Stimulated activated CD8-positive, alpha-beta memory T cell treated with anti-CD3 and anti-CD28 coated beads, Interleukin-15, amount 100 ng/mL, for 4 hours (primary cell): ENCODE data around the gene HDHD3.

ENCODE experiments used
- DNase-seq, 2 donors: peaks; one replicate each; pipeline ENCODE4 v3.0.0-alpha.2; 2020; ENCODE audit warnings: low read depth in 2 of 2

The HDHD3 gene

DNA sequence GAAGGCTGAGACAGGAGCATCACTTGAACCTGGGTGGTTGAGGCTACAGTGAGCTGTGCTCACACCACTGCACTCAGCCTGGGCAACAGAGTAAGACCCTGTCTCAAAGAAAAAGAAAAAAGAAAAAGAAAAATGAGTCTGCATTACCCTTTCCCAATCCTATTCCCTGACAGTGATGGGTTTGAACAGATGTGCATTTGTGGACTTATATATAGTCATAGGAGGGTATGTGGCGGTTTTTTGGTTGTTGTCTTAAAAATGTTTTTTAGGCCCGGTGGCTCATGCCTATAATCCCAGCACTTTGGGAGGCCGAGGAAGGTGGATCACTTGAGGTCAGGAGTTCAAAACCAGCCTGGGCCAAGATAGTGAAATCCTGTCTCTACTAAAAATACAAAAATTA lies 13.4 kb downstream of the HDHD3 start:
- no peak for DNase-seq

DNA sequence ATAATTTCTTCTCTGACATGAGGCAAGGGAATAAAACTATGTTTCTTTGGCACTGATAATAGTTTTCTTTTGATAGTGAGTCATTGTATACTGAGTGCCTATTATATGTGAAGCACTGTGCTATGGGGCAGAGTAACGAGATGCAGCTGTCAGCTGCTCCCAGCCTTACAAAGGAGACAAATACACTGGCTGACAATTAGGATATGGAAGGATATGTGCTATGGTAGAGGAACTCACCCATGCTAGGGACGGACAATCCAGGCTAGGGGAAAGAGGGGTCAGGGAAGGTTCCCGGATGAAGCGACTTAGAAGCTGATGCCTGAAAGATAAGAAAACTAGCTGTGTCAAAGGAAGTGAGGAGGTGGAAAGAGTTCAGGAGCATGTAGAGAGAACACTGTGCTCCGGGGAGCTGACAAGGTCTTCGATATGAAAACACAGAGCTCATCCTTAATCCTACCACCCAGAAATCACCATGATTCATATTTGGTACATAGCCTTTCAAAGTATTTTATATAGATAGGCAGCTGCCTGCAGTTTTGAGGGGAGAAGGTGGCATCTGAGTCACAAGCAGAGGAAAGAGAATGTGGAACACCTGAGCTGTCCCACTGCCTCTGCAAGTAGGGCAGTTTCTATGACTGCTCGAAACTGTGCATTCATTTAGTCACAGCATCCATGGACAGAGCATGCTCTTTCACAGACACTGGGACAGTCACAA lies 15.3 kb downstream of the HDHD3 start:
- no peak for DNase-seq

- DNase-seq, result no peak
Observed at GRCh38 chr9:113360242-113360842, 16.4 kb downstream of the HDHD3 start.

DNA sequence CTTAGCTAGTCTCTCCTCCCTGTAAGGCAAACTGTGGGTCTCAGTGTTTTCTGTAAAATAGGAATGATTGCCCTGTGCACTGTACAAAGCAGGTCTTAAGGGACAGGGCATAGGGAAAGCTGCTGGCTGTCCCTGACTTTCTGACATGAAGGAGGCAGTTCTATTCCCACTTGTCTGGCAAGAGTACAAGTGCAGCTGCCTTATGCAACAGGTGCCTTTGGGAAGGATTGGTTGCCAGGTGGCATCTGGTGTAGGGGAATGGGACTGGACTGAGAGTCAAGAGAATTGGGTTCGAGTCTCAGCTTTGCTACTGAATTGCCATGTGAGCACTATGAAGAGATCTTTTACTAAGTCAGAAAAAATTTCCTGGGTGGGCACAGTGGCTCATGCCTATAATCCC lies 17.4 kb downstream of the HDHD3 start:
- DNase-seq, result no peak

GRCh38 chr9:113356686-113357292 lies 20.0 kb downstream of the HDHD3 start:
- no peak for DNase-seq

GRCh38 chr9:113355040-113355596 lies 21.7 kb downstream of the HDHD3 start:
- no peak for DNase-seq

- no peak for DNase-seq
Observed at GRCh38 chr9:113352411-113352810, 24.4 kb downstream of the HDHD3 start.

GRCh38 chr9:113352006-113352405 lies 24.8 kb downstream of the HDHD3 start:
- no peak for DNase-seq

DNA sequence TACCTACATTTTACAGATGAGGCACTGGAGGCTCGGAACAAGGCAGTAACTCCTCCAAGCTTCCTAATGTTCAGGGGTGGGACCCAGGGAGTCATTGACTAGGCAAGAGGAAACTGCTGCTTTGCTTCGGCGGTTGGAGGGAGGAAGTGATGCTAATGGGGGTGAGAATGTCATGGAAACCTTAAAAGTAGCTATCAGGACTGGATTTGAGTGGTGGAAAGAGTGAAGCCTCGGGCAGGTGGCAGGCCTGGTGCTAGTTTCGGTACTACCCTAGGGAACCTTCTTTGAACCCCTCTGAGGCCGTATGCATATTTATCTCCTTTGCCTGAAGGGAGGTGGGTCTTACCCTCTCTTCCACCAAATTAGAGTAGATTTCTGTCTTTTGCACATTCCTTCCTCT lies 25.8 kb downstream of the HDHD3 start:
- DNase-seq, result no peak

- no peak for DNase-seq
Observed at GRCh38 chr9:113350107-113350661, 26.6 kb downstream of the HDHD3 start.

DNA sequence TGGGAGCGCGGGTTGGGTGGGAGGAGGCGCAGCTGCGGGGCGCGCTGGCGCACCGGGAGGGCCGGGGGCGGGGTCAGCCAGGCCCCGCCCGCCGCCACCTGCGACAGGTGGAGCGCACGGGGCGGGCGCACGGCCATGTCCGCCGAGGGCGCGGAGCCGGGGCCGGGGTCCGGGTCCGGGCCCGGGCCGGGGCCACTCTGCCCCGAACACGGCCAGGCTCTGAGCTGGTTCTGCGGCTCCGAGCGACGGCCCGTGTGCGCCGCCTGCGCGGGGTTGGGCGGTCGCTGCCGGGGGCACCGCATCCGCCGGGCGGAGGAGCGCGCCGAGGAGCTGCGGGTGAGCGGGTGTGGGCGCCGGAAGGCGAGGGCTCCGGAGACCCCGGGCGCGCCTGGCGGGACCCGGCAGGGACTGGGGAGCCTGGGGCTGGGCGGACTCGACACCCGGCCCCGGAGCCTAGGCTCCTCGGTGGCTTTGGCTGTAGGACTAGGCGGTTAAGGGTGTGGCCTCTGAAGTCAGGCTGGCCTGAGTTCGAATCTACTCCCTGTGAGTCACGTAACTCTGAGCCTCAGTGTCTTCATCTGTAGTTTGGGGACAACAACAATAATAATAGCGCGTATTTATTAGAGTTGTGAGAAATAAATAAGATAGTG lies 27.2 kb downstream of the HDHD3 start, which contains the start of gene BSPRY:
BSPRY (plus strand) TSS at position 97 of the 650 bp plus-strand sequence; CDS start at position 136, 39 bp downstream.
- DNase-seq, result no peak

DNA sequence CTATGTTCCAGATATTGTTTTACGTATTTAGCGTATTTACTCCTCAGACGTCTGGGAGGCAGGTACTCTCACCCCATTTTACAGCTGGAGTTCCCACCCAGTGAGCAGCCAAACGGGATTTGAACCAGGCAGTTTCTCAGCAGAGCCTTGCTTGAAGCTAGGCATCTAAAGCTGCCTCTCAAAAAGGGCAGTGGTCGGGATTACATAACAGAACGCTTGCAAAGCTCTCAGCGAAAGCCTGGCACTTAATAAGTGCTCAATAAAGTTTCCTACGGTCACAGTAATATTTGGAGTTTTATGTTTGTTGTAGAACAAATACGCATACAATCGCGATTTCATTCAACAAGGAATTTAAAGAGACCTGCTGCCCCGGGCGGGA lies 27.7 kb downstream of the HDHD3 start:
- no peak for DNase-seq

- DNase-seq, result no peak
Observed at GRCh38 chr9:113348437-113348836, 28.3 kb downstream of the HDHD3 start.

- DNase-seq, result no peak
Observed at GRCh38 chr9:113345671-113346070, 31.1 kb downstream of the HDHD3 start.

GRCh38 chr9:113345190-113345589 lies 31.6 kb downstream of the HDHD3 start:
- no peak for DNase-seq

- no peak for DNase-seq
Observed at GRCh38 chr9:113343732-113344231, 33.0 kb downstream of the HDHD3 start.

DNA sequence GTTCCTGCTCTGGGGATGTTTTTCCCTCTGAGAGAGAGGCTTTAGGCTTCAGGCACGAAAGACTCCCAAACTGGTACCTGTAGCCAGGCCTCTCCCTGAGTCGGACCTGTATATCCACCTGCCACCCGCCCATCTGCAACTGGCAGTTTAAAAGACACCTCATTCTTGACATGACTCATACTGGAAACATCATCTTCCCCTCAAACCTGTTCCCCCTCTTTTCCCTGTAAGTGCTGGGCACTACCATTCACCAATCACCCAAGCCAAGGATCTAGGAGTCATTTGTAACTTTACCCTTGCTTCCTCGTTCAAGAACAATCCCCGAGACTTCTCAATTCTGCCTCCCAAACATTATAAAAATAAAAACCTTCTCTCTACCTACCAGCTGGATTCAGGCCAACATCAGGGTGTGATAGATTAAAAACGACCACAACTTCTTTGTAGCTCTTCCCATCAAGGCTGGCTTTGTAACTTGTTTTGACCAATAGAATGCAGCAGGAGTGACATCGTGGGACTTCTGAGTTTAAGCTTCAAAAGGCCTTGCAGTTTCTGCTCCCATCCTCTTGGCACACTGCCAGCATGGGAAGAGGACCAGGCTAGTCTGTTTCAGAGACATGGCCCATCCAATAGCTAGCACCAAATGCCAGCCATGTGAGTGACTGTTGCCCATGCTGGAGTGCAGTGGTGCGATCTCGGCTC lies 34.9 kb downstream of the HDHD3 start:
- no peak for DNase-seq

DNA sequence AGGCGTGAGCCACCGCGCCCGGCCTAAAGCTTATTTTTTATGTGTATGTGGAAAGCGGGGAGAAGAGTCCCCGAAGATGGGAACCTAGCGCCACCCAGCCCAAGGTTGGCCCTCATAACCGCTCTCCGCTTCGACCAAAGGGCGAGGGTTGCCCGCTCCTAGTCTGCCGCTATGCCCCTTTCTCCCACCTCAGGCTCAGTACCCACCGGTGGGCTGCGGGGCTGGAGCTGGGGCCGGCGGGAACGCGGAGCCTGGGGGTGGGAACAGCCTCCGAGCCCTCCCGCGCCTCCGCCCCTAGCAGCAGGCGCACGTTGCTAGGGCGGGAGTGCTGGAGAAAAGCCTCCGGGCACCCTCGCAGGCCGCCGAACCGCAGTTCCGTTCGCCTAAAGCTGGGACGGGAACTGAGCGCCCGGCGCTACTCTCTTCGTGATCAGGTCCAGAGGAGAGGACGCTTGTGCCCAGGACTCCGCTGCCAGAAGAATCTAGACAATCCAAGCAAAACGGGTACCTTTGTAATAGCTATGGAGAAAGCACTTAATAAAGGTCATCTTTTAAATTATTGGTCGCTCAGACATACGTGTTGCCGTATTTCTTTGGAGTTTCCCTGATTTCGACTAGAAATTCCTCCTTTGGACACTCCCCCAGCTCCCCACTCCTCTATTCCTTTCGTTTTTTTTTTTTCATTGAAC lies 36.6 kb downstream of the HDHD3 start, which contains the start of gene WDR31:
WDR31 (minus strand) TSS at position 265 of the 689 bp plus-strand sequence. CDS start 8,253 bp downstream, outside the sequence.
- peak; percentile 56 to 65 for DNase-seq

GRCh38 chr9:113337714-113338113 lies 39.1 kb downstream of the HDHD3 start:
- no peak for DNase-seq

DNA sequence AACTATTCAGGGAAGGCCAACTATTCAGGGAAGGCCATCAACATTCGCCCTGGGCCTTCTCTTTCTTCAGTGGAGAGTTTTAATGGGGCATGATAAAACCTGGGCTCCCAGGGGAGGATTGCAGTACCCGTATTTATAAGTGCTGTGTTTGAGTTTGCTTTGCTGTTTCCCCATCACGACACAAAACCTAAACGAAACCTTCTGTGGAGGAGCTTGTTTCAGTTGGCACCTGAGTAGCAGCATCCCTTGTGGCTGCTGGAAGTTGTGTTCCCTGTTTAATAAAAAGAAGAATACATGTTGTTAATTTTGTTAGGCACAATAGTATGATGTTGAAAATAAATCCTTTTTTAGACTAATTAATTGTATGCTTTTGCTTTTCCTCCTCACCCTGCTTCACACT lies 45.0 kb downstream of the HDHD3 start:
- no peak for DNase-seq
